ENCODE results near the gene OPTC.

OPTC gene

DNA sequence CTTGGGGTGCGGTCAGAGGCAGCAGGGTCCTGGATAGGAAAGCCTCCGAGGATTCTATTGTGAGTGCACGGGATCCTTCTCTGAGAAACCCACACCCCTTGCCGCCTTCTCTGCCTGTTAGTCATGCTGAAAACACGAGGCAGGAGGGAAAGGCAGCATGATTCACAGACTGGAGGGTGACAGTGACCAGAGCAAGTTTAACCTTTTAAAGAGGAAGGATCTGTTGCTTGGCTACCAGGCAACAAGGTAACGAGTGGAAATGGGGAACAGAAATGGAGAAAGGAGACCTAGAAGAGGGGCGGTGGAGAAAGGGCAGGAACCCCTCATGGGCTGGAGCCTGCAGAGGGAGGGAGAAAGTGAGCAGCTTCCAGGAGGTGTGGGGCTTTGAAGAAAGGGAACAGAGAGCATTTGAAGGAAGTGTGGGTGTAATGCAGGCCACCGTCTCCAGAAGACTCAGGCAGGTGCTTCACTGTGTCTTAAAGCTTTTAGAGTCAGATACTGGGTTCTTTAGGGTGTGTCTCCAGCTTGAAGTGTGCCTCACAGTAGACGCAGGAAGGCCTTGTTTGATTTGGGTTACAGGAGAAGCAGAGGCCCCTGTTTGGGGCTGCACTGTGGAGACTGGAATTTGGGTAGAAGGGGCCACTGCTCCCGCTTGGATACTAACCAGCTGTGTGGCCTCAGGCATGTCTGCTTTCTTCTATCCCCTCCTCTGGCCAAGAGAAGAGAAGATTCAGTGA lies 19.1 kb downstream of the OPTC start:
- TF ChIP-seq PRDM1 (tag by site-specific recombination; IDR thresholded peaks at IDR 0.05), result peak; percentile 97
- TF ChIP-seq EGR2 (tag by site-specific recombination; IDR thresholded peaks at IDR 0.05; ENCODE audit: low read depth), result 0 out of 2 replicates have a peak, but pooled peaks have one; percentile 21
- TF ChIP-seq ZNF214 (tag by site-specific recombination; IDR thresholded peaks at IDR 0.05; ENCODE audit: borderline replicate concordance), result no peak
- 0 out of 2 replicates have a peak, but pooled peaks have one; percentile 9 for TF ChIP-seq ZBTB48 (tag by site-specific recombination; IDR thresholded peaks at IDR 0.05)
- peak; percentile 37; the same call in 1 of the 2 replicates for TF ChIP-seq ZFHX2 (tag by site-specific recombination; conservative IDR thresholded peaks at IDR 0.05)
- Histone ChIP-seq H3K36me3 (ENCODE audit: control insufficient read depth in 2 of 2, insufficient read depth in 1 of 2, low read length in 2 of 2) (no peaks in the 10 kb centered on the region), H3K9me3 (ENCODE audit: control insufficient read depth, insufficient read depth, low read depth, low read length) (no peaks in the 10 kb centered on the region), H3K27ac (ENCODE audit: extremely low read depth, low read depth, low read length) (no peak overlapping the region), H3K4me3 (ENCODE audit: low read depth, low read length) (no peak overlapping the region), H3K4me1 (ENCODE audit: control insufficient read depth, insufficient read depth, low read length) (peaks cover 7% of the 10 kb centered on the region)
- ChIA-PET POLR2A (interaction anchor here (1.1 kb wide), 1 partner anchor 113 kb away, joined by 3 read pairs; the partner anchor contains the start of gene ATP2B4), CTCF (interaction anchor here (0.6 to 1.2 kb wide), 5 partner anchors 25 to 240 kb away, joined by 3 to 4 read pairs (median 3); no protein-coding TSS in a partner anchor)

DNA sequence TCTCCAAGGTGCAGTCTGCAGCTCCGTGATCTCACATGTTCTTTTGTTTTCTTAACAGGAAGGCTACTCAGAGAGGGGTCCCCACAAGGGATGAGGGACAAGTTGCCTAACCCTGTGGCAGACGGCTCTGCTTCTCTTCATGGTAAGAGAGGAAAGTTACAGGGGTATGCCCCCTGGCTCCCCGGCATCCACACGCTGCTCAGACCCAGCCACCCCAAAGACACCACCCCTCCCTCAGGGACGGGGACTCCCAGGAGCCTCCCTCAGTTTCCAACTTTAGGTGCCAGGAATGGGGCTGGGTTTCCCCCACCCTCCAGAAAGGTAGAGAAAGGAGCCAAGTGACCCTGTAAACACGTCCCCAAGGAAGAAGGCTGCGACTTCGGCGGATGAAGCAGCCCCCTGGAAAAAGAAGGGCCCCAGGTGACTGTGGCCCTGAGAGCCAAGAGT lies 19.7 kb downstream of the OPTC start:
- POLR2A ChIA-PET, result interaction anchor here (1.1 kb wide), 1 partner anchor 113 kb away, joined by 3 read pairs; the partner anchor contains the start of gene ATP2B4
- no peaks in the 10 kb centered on the region for H3K36me3 ChIP-seq (ENCODE audit: control insufficient read depth in 2 of 2, insufficient read depth in 1 of 2, low read length in 2 of 2)
- peaks cover 7% of the 10 kb centered on the region for H3K4me1 ChIP-seq (ENCODE audit: control insufficient read depth, insufficient read depth, low read length)
- H3K27ac ChIP-seq (ENCODE audit: extremely low read depth, low read depth, low read length), result peak overlapping the region; percentile 42; the same call in 1 of the 2 replicates
- no peak for TF ChIP-seq PRDM2 (tag by site-specific recombination; IDR thresholded peaks at IDR 0.05; ENCODE audit: borderline replicate concordance)
- no peak for TF ChIP-seq ZNF658 (tag by site-specific recombination; IDR thresholded peaks at IDR 0.05)
- TF ChIP-seq SCRT2 (tag by site-specific recombination; IDR thresholded peaks at IDR 0.05), result no peak
- TF ChIP-seq ZNF610 (tag by site-specific recombination; IDR thresholded peaks at IDR 0.05; ENCODE audit: borderline replicate concordance), result no peak
- no peak for TF ChIP-seq ZBTB48 (tag by site-specific recombination; IDR thresholded peaks at IDR 0.05)
- TF ChIP-seq ZNF266 (tag by site-specific recombination; IDR thresholded peaks at IDR 0.05; ENCODE audit: low read depth), result no peak
- no peaks in the 10 kb centered on the region for H3K9me3 ChIP-seq (ENCODE audit: control insufficient read depth, insufficient read depth, low read depth, low read length)
- CTCF ChIA-PET, result interaction anchor here (0.6 to 2.2 kb wide), 5 partner anchors 8 to 241 kb away, joined by 3 to 11 read pairs (median 3); no protein-coding TSS in a partner anchor
- no peak overlapping the region for H3K4me3 ChIP-seq (ENCODE audit: low read depth, low read length)

DNA sequence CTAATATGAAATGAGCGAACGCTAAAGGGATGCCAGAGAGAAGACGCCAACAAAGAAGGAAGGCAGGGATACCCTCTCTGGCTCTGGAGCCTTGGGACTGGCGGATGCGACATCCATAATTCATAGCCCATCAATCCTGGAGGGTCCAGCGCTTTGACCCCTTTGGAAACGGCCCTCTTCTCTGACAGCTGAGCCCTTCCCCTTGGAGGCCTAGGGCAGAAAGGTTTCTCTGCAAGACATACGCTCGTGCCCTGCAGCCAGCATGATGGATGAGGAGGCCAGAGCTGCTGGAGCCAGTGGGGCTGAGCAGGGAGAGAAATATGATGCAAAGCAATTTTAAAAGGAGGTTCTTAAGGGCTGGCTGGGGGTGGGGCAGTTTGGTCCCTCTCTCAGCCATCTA lies 22.2 kb downstream of the OPTC start:
- H3K4me1 ChIP-seq (ENCODE audit: control insufficient read depth, insufficient read depth, low read length), result peaks cover 7% of the 10 kb centered on the region
- no peak overlapping the region for H3K27ac ChIP-seq (ENCODE audit: extremely low read depth, low read depth, low read length)
- 0 out of 2 replicates have a peak, but pooled peaks have one; percentile 20 for TF ChIP-seq ZBTB17 (tag by site-specific recombination; IDR thresholded peaks at IDR 0.05)
- no peak for TF ChIP-seq ZNF776 (tag by site-specific recombination; IDR thresholded peaks at IDR 0.05; ENCODE audit: borderline replicate concordance)
- no peak for TF ChIP-seq ZNF211 (tag by site-specific recombination; IDR thresholded peaks at IDR 0.05; ENCODE audit: low read depth)
- CTCF ChIA-PET, result interaction anchor here (1.3 to 5.0 kb wide), 2 partner anchors 12 to 185 kb away, joined by 3 to 21 read pairs; no protein-coding TSS in a partner anchor
- no peaks in the 10 kb centered on the region for H3K9me3 ChIP-seq (ENCODE audit: control insufficient read depth, insufficient read depth, low read depth, low read length)
- no peak overlapping the region for H3K4me3 ChIP-seq (ENCODE audit: low read depth, low read length)
- POLR2A ChIA-PET, result no interaction called here
- no peaks in the 10 kb centered on the region for H3K36me3 ChIP-seq (ENCODE audit: control insufficient read depth in 2 of 2, insufficient read depth in 1 of 2, low read length in 2 of 2)
